Nephron (organoid): ENCODE data around the gene PPFIA1.

Experiments
- H3K27ac Mint-ChIP-seq, 3 experiments: 2 replicates each; pipeline ENCODE4 v1.8.0; 2020; ENCODE audit warnings: mixed read lengths in 3 of 3, mild to moderate bottlenecking in 2 of 3, moderate library complexity in 1 of 3
- H3K27me3 Mint-ChIP-seq: 2 replicates; pipeline ENCODE4 v1.8.0; 2021; ENCODE audit warnings: low read depth, mild to moderate bottlenecking, moderate library complexity, mixed read lengths
- H3K36me3 Mint-ChIP-seq: 2 replicates; pipeline ENCODE4 v1.8.0; 2020; ENCODE audit warnings: low read depth, mixed read lengths
- H3K4me1 Mint-ChIP-seq: 2 replicates; pipeline ENCODE4 v1.8.0; 2020; ENCODE audit warnings: mixed read lengths
- H3K4me3 Mint-ChIP-seq, 3 experiments: 2 replicates each; pipeline ENCODE4 v1.8.0; 2020; ENCODE audit warnings: mild to moderate bottlenecking in 3 of 3, mixed read lengths in 3 of 3, moderate library complexity in 2 of 3
- H3K9me3 Mint-ChIP-seq: 2 replicates; pipeline ENCODE4 v1.8.0; 2020; ENCODE audit warnings: mixed read lengths
- TF ChIP-seq, protein P1 (sequence below), 3 experiments: fragments of 200-600 bp; sonication (generic); IDR thresholded peaks; one replicate each; pipeline ENCODE4 v1.5.0; 2021; ENCODE audit warnings: antibody characterized with exemption in 3 of 3; ENCODE audit not compliant: unreplicated experiment in 3 of 3

Gene PPFIA1

DNA sequence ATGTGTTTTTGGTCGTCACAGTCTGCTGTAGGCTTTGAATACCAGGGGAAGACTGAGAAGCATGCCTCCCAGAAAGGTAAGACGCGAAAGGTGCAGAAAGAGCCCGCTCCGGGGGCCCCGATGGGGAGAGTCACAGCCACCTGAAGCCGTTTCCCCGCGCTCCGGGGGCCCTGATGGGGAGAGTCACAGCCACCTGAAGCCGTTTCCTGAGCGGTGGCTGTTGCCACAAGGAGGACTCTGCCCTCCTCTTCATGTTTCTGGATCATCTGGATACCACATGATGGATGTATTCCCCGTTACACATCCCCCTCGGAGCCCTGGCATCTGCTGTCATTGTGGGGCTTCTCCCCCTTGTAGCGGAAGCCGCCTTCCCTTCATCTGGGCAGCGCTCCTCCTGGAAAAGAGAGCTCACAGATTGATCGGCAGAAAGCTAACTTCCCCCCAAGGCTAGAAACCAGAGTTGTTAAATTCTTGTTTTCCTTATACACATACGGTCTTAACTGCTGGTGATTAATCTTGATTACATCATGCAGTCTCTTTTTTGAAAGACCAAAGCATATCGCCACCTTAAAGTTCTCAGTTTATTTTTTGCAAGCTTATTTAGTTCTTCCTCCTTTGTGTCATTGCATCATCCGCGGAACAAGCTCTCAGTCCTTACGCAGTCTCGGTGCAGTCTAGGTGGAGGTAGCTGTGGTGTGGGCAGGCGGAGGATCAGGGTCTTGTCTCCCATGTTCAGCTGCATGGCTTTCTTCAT lies 145.3 kb downstream of the PPFIA1 start:
- no peak overlapping the region for H3K4me3 Mint-ChIP-seq
- TF ChIP-seq, protein P1, sequence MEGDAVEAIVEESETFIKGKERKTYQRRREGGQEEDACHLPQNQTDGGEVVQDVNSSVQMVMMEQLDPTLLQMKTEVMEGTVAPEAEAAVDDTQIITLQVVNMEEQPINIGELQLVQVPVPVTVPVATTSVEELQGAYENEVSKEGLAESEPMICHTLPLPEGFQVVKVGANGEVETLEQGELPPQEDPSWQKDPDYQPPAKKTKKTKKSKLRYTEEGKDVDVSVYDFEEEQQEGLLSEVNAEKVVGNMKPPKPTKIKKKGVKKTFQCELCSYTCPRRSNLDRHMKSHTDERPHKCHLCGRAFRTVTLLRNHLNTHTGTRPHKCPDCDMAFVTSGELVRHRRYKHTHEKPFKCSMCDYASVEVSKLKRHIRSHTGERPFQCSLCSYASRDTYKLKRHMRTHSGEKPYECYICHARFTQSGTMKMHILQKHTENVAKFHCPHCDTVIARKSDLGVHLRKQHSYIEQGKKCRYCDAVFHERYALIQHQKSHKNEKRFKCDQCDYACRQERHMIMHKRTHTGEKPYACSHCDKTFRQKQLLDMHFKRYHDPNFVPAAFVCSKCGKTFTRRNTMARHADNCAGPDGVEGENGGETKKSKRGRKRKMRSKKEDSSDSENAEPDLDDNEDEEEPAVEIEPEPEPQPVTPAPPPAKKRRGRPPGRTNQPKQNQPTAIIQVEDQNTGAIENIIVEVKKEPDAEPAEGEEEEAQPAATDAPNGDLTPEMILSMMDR (IDR thresholded peaks at IDR 0.05; ENCODE audit: unreplicated experiment in 3 of 3) = no peak
- H3K36me3 Mint-ChIP-seq = peaks cover 71% of the 10 kb centered on the region
- H3K9me3 Mint-ChIP-seq = no peaks in the 10 kb centered on the region
- H3K4me1 Mint-ChIP-seq = no peaks in the 10 kb centered on the region
- no peaks in the 10 kb centered on the region for H3K27me3 Mint-ChIP-seq
- H3K27ac Mint-ChIP-seq = no peak overlapping the region

DNA sequence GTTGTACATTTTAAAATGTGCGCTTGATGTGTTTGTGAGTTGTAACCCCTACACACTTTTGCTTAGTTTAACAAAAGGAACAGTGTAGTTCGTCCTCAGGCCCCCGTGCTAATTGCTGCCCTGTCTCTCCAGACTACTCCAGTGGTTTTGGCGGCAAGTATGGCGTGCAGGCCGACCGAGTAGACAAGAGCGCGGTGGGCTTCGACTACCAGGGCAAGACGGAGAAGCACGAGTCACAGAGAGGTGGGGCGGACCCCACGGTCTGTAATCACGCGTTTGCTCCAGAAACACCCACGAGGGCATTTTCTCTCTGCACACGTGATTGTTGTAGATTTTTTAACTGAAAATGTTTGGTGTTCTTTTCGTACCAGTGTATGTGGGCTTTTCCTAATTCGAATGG lies 146.4 kb downstream of the PPFIA1 start:
- Mint-ChIP-seq H3K4me3 (no peak overlapping the region), H3K36me3 (peaks cover 70% of the 10 kb centered on the region), H3K27ac (no peak overlapping the region)

DNA sequence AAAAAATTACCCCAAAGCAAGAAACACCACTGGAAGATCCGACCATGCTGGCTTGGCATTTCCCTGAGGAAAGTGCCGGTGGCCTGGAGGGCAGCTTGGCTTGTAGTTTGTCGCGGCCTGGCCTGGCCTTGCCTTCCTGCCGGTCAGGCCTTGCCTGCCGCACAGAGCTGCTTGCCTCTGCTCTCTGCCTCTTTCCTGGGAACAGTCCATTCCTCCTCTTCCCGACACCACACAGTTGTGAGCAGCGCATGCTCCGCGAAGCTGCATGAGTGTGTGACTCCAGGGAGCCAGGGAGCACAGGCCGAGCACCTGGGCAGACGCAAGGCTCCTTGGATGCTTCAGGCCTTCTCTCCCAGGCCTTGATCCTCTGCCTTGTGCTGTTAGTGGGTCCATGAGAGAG lies 147.6 kb downstream of the PPFIA1 start:
- TF ChIP-seq, protein P1 (IDR thresholded peaks at IDR 0.05; ENCODE audit: unreplicated experiment in 3 of 3) = no peak
- Mint-ChIP-seq H3K27ac (no peak overlapping the region), H3K36me3 (peaks cover 68% of the 10 kb centered on the region), H3K4me1 (no peaks in the 10 kb centered on the region), H3K9me3 (no peaks in the 10 kb centered on the region), H3K4me3 (no peak overlapping the region), H3K27me3 (no peaks in the 10 kb centered on the region)

More for the DNA sequence above, 146.4 kb downstream of the PPFIA1 start:
- no peaks in the 10 kb centered on the region for H3K4me1 Mint-ChIP-seq
- no peaks in the 10 kb centered on the region for H3K9me3 Mint-ChIP-seq
- H3K27me3 Mint-ChIP-seq = no peaks in the 10 kb centered on the region
- TF ChIP-seq, protein P1 (IDR thresholded peaks at IDR 0.05; ENCODE audit: unreplicated experiment in 3 of 3) = no peak

DNA sequence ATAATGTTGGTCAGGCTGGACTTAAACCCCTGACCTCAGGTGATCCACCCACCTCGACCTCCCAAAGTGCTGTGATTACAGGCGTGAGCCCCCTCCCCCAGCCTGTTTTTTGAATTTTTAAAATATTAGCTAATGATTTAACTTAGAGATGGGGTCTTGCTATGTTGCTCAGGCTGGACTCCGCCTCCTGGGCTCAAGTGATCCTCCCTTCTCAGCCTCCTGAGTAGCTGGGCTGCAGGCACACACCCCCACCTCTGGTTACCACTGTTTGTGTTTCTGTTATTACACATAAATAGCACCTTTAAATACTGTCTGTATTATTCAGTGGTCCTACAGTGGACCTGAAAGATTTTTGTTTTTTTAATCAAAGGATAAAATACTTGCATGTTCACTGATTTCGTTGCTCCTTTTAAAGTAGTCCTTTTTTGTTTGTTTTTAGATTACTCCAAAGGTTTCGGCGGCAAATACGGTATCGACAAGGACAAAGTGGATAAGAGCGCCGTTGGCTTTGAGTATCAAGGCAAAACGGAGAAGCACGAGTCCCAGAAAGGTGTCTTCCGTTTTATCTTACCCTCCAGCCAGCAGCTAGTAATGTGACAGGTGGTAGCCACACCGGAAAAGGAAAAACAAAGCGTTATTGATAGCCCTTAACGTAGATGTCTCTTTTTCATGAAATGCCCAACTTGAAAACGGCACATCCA lies 149.0 kb downstream of the PPFIA1 start:
- peaks cover 2% of the 10 kb centered on the region for H3K27me3 Mint-ChIP-seq
- TF ChIP-seq, protein P1 (IDR thresholded peaks at IDR 0.05; ENCODE audit: unreplicated experiment in 3 of 3) = no peak
- H3K4me1 Mint-ChIP-seq = no peaks in the 10 kb centered on the region
- no peaks in the 10 kb centered on the region for H3K9me3 Mint-ChIP-seq
- no peak overlapping the region for H3K4me3 Mint-ChIP-seq
- peaks cover 72% of the 10 kb centered on the region for H3K36me3 Mint-ChIP-seq
- no peak overlapping the region for H3K27ac Mint-ChIP-seq

DNA sequence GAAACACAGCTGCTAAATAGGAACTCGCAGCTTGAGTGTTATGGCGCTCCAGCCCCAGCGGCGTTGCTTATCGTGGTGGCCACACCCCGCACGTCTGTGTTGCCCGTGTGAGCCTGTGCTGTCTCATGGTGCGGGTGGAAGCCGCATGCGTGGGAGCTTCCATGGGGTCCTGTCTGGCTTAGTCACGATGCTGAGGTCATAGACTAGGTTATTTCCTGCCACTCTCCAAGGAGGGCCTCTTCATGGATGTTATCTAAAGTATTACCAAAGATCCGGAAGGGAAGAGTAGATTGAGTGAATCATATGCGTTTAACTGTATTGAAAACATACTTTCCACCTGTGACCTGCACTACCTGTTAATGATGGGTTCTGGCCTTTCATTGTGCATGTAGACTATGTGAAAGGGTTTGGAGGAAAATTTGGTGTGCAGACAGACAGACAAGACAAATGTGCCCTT lies 149.5 kb downstream of the PPFIA1 start:
- Mint-ChIP-seq H3K4me1 (no peaks in the 10 kb centered on the region), H3K36me3 (peaks cover 71% of the 10 kb centered on the region), H3K9me3 (no peaks in the 10 kb centered on the region), H3K4me3 (no peak overlapping the region), H3K27me3 (peaks cover 3% of the 10 kb centered on the region), H3K27ac (no peak overlapping the region)
- TF ChIP-seq, protein P1 (IDR thresholded peaks at IDR 0.05; ENCODE audit: unreplicated experiment in 3 of 3) = no peak
